Measurements from ENCODE around the gene UROS. TPM values are rescaled to one million over a fixed set of nuclear protein-coding genes. Genes with fewer than 3 reads are reported as not detected.
A peak's percentile ranks its signal among the peaks of the same experiment; 100 is the strongest.

UROS gene
- 50.9 and 54.0 TPM in 2 replicates for total RNA-seq
- long read RNA-seq, transcript UROS-204 (10 exons, 1,342 nt) = major isoform, 5 of 14 reads
- long read RNA-seq, partial matches to known transcripts = 0 of 14 reads
- long read RNA-seq, other reads (novel, unspliced or antisense) = 8 of 14 reads

- Mint-ChIP-seq H3K4me1 (peaks cover 6% of the 10 kb centered on the region), H3K27ac (ENCODE audit: unreplicated experiment) (no peak within 1 kb of the TSS), H3K4me3 (peak within 1 kb of the TSS; percentile 92), H3K36me3 (ENCODE audit: low read depth) (peaks cover 4% of the 10 kb centered on the region), H3K9me3 (no peaks in the 10 kb centered on the region), H3K27me3 (ENCODE audit: low read depth) (no peaks in the 10 kb centered on the region)
- DNase-seq (ENCODE audit: low read depth, low spot score) = peak; percentile 85
- no peak for TF ChIP-seq CTCF (conservative IDR thresholded peaks at IDR 0.05)
These were observed at the start of gene UROS, which contains the start of gene BCCIP for GRCh38 chr10:125822878-125823662. TSS of gene UROS (minus strand) at chr10:125823258. CDS start at chr10:125816499, 6,759 bp downstream. TSS of gene BCCIP (plus strand) at chr10:125823546. CDS start at chr10:125823558, 12 bp downstream.

GRCh38 chr10:125871338-125871737 is 48.3 kb upstream of the UROS start:
- no peak overlapping the region for H3K27ac Mint-ChIP-seq (ENCODE audit: unreplicated experiment)
- peaks cover 23% of the 10 kb centered on the region for H3K36me3 Mint-ChIP-seq (ENCODE audit: low read depth)
- no peaks in the 10 kb centered on the region for H3K4me1 Mint-ChIP-seq
- no peak overlapping the region for H3K4me3 Mint-ChIP-seq
- H3K9me3 Mint-ChIP-seq = peaks cover 7% of the 10 kb centered on the region
- DNase-seq (ENCODE audit: low read depth, low spot score) = no peak
- H3K27me3 Mint-ChIP-seq (ENCODE audit: low read depth) = no peaks in the 10 kb centered on the region
- no peak for TF ChIP-seq CTCF (conservative IDR thresholded peaks at IDR 0.05)

GRCh38 chr10:125868372-125868975 is 45.4 kb upstream of the UROS start:
- no peak overlapping the region for H3K4me3 Mint-ChIP-seq
- H3K27ac Mint-ChIP-seq (ENCODE audit: unreplicated experiment) = no peak overlapping the region
- H3K27me3 Mint-ChIP-seq (ENCODE audit: low read depth) = no peaks in the 10 kb centered on the region
- TF ChIP-seq CTCF (conservative IDR thresholded peaks at IDR 0.05) = peak; percentile 89
- DNase-seq (ENCODE audit: low read depth, low spot score) = peak; percentile 11
- no peaks in the 10 kb centered on the region for H3K4me1 Mint-ChIP-seq
- H3K36me3 Mint-ChIP-seq (ENCODE audit: low read depth) = peaks cover 1% of the 10 kb centered on the region
- no peaks in the 10 kb centered on the region for H3K9me3 Mint-ChIP-seq

GRCh38 chr10:125866421-125867029 is 43.5 kb upstream of the UROS start:
- no peak overlapping the region for H3K4me3 Mint-ChIP-seq
- no peaks in the 10 kb centered on the region for H3K4me1 Mint-ChIP-seq
- no peaks in the 10 kb centered on the region for H3K27me3 Mint-ChIP-seq (ENCODE audit: low read depth)
- DNase-seq (ENCODE audit: low read depth, low spot score) = no peak
- peak overlapping the region; percentile 78 for H3K27ac Mint-ChIP-seq (ENCODE audit: unreplicated experiment)
- TF ChIP-seq CTCF (conservative IDR thresholded peaks at IDR 0.05) = no peak
- H3K9me3 Mint-ChIP-seq = no peaks in the 10 kb centered on the region
- H3K36me3 Mint-ChIP-seq (ENCODE audit: low read depth) = no peaks in the 10 kb centered on the region

GRCh38 chr10:125865120-125865519 is 42.1 kb upstream of the UROS start:
- H3K4me3 Mint-ChIP-seq = no peak overlapping the region
- no peak for DNase-seq (ENCODE audit: low read depth, low spot score)
- no peaks in the 10 kb centered on the region for H3K36me3 Mint-ChIP-seq (ENCODE audit: low read depth)
- H3K27ac Mint-ChIP-seq (ENCODE audit: unreplicated experiment) = no peak overlapping the region
- H3K27me3 Mint-ChIP-seq (ENCODE audit: low read depth) = no peaks in the 10 kb centered on the region
- H3K4me1 Mint-ChIP-seq = no peaks in the 10 kb centered on the region
- H3K9me3 Mint-ChIP-seq = no peaks in the 10 kb centered on the region
- no peak for TF ChIP-seq CTCF (conservative IDR thresholded peaks at IDR 0.05)

All from neural crest cell (in vitro differentiated cells).